Ovary (tissue), 3 donors: Measurements from ENCODE around the gene FOLH1.
"Not testable (repeated sequence)": the region's sequence is repeated elsewhere in the genome, so short reads cannot be mapped to it uniquely, and the experiment has no call there.

ENCODE experiments used
- CTCF ChIP-seq, 3 donors: fragments of 450-650 bp in 2 of 3; fragments of 200-600 bp in 1 of 3; IDR thresholded peaks; one replicate each; pipeline versions ENCODE4 v1.5.1 to v1.8.0; 2016 to 2022; ENCODE audit warnings: antibody characterized with exemption in 3 of 3, mild to moderate bottlenecking in 1 of 3
- EP300 ChIP-seq: sonication (generic); formaldehyde crosslinking; IDR thresholded peaks from one replicate; pipeline ENCODE4 v1.6.1; 2017; ENCODE audit warnings: antibody characterized with exemption
- POLR2A ChIP-seq: fragments of 450-650 bp; IDR thresholded peaks from one replicate; pipeline ENCODE4 v1.6.1; 2017; ENCODE audit warnings: antibody characterized with exemption, mild to moderate bottlenecking, moderate library complexity
- donor health status: DM: no; HTN: no; CAD: no.

- not testable (repeated sequence) for TF ChIP-seq CTCF (IDR thresholded peaks at IDR 0.05); POLR2A; EP300
Measured at GRCh38 chr11:49230534-49230933, 22.1 kb upstream of the FOLH1 start.
